ENCODE results near the gene MICOS13.
A peak's percentile ranks its signal among the peaks of the same experiment; 100 is the strongest.
"Not testable (repeated sequence)": the region's sequence is repeated elsewhere in the genome, so short reads cannot be mapped to it uniquely, and the experiment has no call there.

MICOS13 gene

GRCh38 chr19:5680437-5681368, at the start of gene MICOS13, which contains the start of gene HSD11B1L:
Gene MICOS13 (minus strand): TSS chr19:5680516. CDS start chr19:5680486, 30 bp downstream.
Gene HSD11B1L (plus strand): TSS chr19:5681027. CDS start chr19:5684833, 3,806 bp downstream.
- DNase-seq: peak; percentile 97

GRCh38 chr19:5727453-5728050, 47.2 kb upstream of the MICOS13 start:
- no peak for DNase-seq

- peak; percentile 91 for DNase-seq
Observed at GRCh38 chr19:5719961-5720790, 39.9 kb upstream of the MICOS13 start, which contains the start of the genes CATSPERD and LONP1. Gene CATSPERD (plus strand): TSS chr19:5720637. CDS start chr19:5720738, 101 bp downstream. Gene LONP1 (minus strand): TSS chr19:5720146. CDS start chr19:5720132, 14 bp downstream.

- DNase-seq: no peak
Observed at GRCh38 chr19:5719274-5719960, 39.1 kb upstream of the MICOS13 start.

GRCh38 chr19:5718579-5719273, 38.4 kb upstream of the MICOS13 start:
- DNase-seq: no peak

- DNase-seq: no peak
Observed at GRCh38 chr19:5718037-5718578, 37.8 kb upstream of the MICOS13 start.

- no peak for DNase-seq
Observed at GRCh38 chr19:5717215-5717935, 37.1 kb upstream of the MICOS13 start.

GRCh38 chr19:5714816-5715215, 34.5 kb upstream of the MICOS13 start:
- DNase-seq: no peak

GRCh38 chr19:5713228-5713627, 32.9 kb upstream of the MICOS13 start:
- no peak for DNase-seq

GRCh38 chr19:5711713-5712161, 31.4 kb upstream of the MICOS13 start:
- no peak for DNase-seq

- no peak for DNase-seq
Observed at GRCh38 chr19:5711025-5711424, 30.7 kb upstream of the MICOS13 start.

GRCh38 chr19:5707576-5708575, 27.6 kb upstream of the MICOS13 start:
- no peak for DNase-seq

GRCh38 chr19:5706876-5707573, 26.7 kb upstream of the MICOS13 start:
- DNase-seq: no peak

- no peak for DNase-seq
Observed at GRCh38 chr19:5705552-5705951, 25.2 kb upstream of the MICOS13 start.

- no peak for DNase-seq
Observed at GRCh38 chr19:5703819-5704818, 23.8 kb upstream of the MICOS13 start.

GRCh38 chr19:5702053-5702410, 21.7 kb upstream of the MICOS13 start:
- DNase-seq: not testable (repeated sequence)

GRCh38 chr19:5700455-5701092, 20.3 kb upstream of the MICOS13 start:
- no peak for DNase-seq

All from NCI-H1436 treated with DMSO at 0.1 percent for 48 hours (cell line).